GM18520 (cell line): Measurements from ENCODE around the gene KIF27.
"Not testable (repeated sequence)": the region's sequence is repeated elsewhere in the genome, so short reads cannot be mapped to it uniquely, and the experiment has no call there.

Experiments
- ATAC-seq: cut with Tn5 transposase; IDR thresholded peaks from one replicate; pipeline ENCODE4 v1.9.1; 2021; ENCODE audit not compliant: unreplicated experiment

The KIF27 gene, protein sequence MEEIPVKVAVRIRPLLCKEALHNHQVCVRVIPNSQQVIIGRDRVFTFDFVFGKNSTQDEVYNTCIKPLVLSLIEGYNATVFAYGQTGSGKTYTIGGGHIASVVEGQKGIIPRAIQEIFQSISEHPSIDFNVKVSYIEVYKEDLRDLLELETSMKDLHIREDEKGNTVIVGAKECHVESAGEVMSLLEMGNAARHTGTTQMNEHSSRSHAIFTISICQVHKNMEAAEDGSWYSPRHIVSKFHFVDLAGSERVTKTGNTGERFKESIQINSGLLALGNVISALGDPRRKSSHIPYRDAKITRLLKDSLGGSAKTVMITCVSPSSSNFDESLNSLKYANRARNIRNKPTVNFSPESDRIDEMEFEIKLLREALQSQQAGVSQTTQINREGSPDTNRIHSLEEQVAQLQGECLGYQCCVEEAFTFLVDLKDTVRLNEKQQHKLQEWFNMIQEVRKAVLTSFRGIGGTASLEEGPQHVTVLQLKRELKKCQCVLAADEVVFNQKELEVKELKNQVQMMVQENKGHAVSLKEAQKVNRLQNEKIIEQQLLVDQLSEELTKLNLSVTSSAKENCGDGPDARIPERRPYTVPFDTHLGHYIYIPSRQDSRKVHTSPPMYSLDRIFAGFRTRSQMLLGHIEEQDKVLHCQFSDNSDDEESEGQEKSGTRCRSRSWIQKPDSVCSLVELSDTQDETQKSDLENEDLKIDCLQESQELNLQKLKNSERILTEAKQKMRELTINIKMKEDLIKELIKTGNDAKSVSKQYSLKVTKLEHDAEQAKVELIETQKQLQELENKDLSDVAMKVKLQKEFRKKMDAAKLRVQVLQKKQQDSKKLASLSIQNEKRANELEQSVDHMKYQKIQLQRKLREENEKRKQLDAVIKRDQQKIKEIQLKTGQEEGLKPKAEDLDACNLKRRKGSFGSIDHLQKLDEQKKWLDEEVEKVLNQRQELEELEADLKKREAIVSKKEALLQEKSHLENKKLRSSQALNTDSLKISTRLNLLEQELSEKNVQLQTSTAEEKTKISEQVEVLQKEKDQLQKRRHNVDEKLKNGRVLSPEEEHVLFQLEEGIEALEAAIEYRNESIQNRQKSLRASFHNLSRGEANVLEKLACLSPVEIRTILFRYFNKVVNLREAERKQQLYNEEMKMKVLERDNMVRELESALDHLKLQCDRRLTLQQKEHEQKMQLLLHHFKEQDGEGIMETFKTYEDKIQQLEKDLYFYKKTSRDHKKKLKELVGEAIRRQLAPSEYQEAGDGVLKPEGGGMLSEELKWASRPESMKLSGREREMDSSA (N-terminal part only)

DNA sequence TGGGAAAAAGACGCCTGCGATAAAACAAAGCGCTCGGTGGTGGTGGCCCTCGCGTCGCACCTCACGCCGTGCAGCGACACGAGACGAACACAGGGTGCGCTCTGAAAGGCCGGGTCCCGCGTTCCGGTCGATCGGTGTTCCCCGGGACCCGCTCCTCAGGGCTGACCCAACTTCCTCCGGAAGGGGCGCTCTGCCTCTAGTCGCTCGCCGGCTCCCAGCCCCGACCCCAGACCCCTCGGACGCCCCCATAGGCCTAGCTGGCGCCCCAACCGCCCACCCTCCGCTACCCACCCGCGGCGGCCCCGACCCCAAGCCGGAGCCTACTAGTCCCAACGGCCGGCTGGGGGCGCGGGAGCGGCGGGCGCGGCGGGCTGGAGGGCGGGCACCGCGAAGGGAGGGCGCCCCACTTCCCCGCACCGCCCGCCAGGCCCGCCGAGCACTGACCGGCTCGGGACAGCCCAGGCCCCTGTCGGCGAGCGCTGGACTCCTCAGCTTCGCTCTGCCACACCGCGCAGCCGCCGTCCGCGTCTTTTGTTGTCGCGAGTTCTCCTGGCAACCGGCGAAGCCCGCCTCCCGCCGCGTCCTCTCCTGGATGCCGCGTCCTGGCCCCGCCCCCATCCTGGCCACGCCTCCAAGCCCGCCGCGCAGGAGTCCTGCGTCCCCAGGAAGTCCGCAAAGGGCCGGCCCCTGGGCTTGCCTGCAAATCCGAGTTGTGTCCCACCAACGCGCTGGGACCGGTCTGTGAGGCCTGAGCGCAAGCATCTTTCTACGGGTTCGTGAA lies at the start of gene KIF27:
Gene KIF27, minus strand, starts transcription at position 506 of the 781 bp plus-strand sequence. CDS start 5,841 bp downstream, outside the sequence.
- peak; percentile 90 for ATAC-seq

DNA sequence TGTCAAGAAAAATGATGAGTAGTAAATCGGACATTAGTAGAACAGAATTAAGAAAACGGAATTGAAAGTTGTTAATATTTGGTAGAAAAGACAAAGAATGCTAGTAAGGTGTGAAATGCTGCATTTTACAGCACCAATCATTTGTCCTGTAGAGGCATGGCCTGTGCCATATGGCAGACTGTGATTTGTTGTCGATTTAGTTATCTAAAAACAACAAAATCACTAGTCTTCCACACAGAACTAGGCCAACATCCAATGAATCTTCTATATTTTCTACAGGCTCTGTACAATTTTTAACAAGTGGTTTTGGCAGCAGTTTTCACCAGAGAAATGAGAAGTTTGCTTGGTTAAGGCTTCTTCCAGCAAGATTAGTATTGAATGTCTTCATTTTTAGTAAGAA lies 48.4 kb upstream of the KIF27 start:
- ATAC-seq, result no peak

DNA sequence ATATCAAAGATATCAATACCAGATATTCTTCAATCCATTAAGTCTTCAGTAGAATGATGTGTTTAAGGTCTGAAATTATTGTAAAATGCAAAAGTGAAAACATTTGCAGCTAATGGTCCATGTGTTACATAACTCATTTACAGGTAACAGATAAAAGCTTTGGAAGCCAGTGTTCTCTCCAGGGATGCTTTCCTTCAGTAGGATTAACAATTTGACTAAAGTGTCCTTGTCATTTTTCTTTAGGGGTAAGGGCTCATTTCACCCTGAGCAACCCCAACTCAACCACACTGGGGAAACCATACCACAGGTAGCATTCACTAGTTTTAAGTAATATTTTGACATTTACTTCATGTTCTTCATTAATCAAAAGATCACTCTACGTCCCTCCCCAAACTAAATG lies 45.8 kb upstream of the KIF27 start:
- no peak for ATAC-seq

DNA sequence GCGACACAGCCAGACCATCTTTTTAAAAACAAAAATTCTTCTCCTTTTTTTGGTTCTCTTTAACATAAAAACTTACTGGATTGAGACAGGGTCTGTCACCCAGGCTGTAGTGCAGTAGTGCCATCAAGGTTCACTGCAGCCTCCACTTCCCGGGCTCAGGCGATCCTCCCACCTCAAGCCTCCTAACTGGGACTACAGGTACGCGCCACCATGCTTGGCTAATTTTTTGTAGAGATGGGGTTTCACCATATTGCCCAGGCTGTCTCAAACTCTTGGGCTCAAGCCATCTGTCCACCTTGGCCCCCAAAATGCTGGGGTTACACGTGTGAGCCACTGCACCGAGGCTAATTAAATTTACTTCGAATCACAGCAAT lies 45.0 kb upstream of the KIF27 start:
- ATAC-seq, result no peak

DNA sequence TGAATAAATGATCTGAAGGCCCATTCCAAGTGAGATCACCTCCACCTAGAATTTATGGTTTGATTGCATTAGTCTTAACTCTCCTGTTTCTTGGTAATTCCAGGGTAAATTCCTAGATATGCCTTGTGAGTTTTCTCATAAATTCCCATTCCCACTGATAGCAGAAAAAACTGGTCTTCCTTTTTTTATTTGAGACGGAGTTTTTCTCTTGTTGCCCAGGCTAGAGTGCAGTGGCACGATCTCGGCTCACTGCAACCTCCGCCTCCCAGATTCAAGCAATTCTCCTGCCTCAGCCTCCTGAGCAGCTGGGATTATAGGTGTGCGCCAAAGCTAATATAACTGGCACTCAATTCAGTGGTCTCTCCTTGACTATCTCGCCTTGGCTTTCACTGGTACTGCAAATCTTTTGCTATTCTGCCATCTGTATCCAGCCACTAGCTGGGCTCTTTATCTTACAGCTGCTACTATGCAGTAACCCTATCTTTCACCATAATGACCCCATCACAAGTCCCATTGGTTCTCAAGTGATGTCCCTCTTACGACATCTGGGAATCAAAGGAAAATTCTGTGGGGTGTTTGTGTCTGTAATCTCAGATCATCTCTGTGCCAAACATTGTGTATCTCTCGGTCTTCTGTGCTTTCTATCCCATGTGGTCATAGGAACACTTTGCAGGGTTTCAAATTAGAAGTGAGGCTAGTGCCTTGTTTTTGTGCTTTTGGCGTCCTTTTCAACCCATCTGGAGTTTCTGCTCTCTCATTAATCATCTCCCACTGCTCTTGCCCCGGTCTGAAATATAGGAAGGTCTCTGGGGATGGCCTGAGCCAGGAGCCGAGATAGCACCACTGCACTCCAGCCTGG lies 44.3 kb upstream of the KIF27 start:
- no peak for ATAC-seq

DNA sequence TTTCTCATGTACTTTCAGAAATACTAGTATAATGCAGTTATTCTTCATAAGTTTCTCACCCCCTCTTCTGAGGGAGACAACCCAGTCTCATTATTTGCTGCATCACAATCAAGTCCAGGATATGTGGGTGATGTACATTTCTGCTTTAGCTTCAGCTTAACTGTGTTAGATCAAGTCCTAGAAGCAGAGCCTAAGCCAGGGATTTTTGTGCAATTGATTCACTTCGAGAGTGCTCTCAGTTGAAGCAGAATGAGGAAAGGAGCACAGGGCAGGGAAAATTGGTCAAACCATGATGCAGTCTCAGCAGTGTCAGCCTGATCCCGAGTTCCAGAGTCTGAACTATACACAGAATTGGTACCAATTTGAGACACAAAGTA lies 43.7 kb upstream of the KIF27 start:
- no peak for ATAC-seq

DNA sequence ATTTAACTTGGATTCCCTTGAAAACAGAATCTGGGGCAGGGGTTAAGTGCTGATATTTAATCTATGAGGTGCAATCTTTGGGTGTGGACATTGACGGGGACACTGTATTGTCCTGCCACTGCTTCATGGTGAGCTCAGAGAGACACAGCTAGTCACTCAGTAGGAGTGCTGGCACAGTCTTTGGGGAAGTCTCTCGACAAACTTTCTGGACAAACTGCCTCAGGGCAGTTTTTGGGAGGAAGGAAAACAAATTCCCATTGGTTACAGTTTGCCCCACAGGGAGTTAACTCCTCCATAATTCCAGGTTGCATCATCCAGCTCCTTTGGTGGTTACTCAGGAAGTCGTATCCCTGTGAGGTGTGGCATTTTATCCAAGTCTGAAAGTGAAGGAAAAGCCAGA lies 40.9 kb upstream of the KIF27 start:
- ATAC-seq, result no peak

DNA sequence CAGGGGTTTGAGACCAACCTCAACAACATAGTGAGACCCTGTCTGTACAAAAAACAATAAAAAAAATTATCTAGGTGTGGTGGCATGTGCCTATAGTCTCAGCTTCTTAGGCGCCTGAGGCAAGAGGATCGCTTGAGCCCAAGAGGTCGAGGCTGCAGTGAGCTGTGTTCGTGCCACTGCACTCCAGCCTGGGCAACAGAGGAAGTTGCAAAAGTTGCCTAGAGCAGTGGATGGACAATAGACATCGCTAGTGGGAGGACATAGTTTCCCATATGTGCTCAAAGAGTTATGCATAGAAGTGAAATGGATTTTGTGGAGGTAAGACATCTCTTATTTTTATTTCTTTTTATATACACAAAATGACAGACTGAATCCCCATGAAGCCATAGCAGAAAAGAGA lies 39.8 kb upstream of the KIF27 start:
- ATAC-seq, result no peak

DNA sequence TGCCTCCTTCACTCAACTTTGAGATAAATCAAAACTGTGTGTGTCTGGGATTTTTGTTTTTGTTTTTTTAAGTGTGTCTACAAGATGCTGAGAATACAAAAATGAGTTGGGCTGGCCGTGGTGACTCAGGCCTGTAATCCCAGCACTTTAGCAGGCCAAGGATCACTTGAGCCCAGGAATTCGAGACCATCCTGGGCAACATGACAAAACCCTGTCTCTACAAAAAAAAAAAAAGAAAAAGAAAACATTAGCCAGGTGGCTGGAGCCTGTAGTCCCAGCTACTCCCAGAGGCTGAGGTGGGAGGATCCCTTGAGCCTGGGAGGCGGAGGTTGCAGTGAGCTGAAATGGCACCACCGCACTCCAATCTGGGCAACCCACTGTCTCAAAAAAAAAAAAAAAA lies 37.8 kb upstream of the KIF27 start:
- ATAC-seq, result no peak

DNA sequence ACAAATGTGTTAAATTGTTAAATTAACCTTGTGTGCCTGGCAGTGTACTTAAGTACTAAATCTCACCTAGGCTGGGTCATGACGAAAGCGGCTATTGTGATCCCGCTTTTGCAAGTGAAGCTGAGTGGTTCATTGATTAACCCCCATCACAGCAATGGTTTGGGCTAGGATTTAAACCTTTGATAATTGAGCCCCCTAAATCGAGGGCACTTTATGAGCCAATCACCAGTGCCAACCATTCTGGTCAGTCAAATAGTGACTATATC lies 35.9 kb upstream of the KIF27 start:
- no peak for ATAC-seq

DNA sequence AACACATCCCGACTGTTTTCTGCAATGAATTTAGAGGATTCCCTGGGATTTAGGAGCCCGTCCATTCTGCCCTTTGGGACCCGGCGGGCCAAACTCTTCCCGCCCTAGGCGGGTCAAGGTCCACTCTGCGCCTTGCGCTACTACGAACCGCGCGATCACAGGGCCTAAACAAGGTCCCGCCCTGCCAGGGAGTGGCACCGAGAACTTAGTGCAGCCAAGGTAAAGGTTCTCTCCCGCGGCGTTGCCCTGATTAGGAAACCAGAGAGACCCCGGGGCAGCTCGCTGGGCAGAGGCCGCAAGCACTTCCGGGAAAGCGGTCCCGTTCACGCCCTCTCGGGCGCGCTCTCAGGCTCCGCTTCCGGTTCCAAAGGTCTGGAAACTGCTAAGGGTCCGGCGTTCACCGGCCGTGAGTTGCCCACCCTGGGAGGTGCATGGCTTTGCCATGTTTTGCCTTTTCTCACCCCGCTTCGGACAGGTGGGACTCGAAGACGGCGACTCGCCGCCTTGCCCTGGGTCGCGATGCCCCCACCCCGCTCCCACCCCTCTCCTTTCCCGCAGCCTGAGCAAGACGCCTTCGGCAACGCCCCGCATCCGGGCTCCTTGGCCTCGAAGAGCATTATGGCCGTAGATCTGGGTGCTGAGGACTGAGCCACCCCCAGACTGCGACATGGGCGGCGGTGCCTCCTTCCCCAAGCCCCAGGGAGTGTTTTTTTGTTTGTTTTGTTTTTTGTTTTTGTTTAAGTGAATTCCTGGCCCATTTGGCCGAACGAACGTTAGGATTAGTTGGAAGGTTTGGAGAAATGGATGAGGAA lies 35.4 kb upstream of the KIF27 start:
- ATAC-seq, result peak; percentile 72

DNA sequence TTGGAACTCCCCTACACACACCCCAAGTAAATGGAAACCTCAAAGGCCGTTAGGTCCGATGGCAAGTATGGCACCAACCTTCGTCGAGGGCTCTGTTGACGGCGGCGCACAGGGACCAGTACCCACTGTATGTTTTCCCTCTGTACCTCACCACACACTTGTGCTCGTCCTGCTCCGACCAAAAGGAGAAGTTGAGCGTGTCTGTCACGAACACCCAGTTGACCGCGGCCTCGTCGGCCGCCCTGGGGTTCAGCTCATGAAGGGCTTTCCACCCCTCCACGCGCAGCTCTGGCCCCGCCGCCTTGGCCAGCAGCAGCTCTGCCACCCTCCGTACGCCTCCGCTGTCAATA lies 34.8 kb upstream of the KIF27 start:
- ATAC-seq, result peak; percentile 36

DNA sequence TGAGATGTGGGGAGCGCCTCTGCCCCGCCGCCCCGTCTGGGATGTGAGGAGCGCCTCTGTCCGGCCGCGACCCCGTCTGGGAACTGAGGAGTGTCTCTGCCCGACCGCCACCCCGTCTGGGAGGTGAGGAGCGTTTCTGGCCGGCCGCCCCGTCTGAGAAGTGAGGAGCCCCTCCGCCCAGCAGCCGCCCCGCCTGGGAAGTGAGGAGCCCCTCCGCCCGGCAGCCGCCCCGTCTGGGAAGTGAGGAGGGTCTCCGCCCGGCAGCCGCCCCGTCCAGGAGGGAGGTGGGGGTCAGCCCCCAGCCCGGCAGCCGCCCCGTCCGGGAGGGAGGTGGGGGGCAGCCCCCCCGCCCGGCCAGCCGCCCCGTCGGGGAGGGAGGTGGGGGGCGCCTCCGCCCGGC lies 26.9 kb upstream of the KIF27 start:
- not testable (repeated sequence) for ATAC-seq

DNA sequence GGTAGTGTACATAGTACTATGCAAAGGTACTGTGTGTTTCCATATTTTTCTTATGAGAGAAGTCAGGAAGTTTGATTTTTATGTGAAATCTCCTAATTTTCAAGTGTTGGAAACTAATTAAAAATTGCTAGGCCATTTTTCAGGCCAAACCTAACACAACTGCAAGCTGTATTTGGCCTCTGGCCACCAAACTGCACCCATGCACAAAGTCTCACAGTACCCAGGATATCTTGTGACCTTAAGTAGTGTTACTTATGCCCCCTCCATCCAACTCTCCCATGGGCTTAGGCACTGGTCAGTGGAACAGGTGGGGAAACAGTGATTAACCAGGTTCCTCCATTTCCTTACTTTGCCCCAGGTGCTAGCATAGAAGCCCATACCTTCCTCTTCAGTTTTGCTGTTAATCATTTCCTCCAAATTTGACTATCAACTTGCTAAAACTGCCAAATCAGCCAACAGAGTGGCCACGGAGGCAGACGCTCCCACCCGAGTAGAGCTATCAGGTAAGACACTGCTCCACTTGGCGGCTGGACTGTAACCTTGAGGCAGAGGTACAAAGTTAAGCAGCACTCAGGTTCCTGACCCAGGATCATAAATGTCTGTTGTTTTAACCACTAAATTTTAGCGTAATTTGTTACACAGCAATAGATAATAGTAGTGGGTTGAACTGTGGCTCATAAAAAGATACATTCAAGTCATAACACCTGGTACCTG lies 19.5 kb upstream of the KIF27 start:
- ATAC-seq, result no peak

DNA sequence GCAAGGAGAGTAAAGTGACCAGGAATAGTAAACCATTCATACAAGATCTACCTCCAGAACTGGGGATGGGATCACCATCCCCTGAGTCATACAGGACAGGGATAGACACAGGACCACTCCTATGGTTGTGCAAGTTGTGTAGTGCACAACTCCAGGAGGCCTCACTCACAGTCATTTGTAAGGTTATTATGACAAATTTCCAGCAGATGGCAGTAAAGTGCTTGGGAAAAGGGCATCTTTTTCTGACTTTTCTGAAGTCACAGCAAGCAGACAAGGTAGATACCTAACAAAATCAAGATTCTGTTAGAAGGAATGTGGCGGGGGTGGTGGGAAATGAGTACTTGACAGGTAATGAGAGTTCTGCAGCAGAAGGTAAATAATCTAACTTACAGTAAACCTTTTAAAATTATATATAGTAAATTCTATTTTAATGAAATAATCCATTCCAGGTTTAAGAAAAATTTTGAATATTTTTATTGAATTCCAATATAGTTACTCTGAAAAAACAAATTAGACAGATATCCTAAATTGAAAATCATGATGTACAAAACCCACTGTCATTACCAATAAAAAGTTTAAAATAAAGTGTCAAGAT lies 16.7 kb upstream of the KIF27 start:
- ATAC-seq, result peak; percentile 40

DNA sequence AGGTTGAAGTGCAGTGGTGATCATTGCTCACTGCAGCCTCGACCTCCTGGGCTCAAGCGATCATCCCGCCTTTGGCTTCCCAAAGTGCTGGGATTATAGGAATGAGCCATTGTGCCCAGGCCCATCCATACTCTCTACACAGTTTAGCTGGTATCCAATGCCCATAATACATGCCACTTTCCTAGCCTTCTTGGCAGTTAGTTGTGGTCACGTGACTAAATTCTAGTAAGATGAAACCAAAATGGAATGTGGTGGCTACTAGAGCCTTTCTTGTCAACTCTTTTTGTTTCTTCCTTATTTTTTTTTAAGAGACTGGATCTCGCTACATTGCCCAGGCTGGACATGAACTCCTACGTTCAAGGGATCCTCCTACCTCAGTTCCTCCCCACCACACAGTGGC lies 15.3 kb upstream of the KIF27 start:
- no peak for ATAC-seq

DNA sequence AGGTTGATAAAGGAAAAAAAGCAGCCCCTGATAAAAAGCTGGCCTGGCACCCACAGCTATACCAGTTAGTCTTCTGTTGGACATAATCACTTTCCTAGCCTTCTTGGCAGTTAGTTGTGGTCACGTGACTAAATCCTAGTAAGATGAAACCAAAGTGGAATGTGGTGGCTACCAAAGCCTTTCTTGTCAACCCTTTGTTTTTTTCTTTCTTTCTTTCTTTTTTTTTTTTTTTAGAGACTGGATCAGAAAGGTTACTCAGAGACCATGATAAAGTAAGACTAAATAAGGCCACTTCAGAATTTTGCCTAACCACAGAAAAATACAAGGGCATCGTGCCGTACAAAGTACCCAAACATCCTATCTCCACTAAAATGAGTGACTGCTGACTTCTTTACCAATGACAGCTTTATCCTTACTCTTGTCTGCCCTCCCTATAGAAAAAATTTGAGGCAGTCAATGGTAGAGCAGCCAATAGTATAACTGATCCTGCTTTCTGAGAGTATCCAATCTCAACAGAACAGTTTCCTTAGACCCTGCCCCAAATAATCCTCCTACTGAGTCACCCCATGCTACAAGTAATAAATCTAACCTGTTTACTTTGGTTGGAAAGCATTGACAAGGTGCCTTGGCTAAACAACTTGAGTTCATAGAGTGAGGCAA lies 14.2 kb upstream of the KIF27 start:
- ATAC-seq, result no peak
